Ishikawa (cell line): ENCODE data around the gene AFMID.

Experiments
- CREB1 ChIP-seq: IDR thresholded peaks from 2 replicates; pipeline ENCODE4 v1.6.1; 2012; ENCODE audit warnings: low read depth
- EGR1 ChIP-seq: IDR thresholded peaks from 2 replicates; pipeline ENCODE4 v1.6.1; 2012
- EP300 ChIP-seq: IDR thresholded peaks from 2 replicates; pipeline ENCODE4 v1.6.1; 2012; ENCODE audit warnings: borderline replicate concordance
- FOXM1 ChIP-seq: IDR thresholded peaks from 2 replicates; pipeline ENCODE4 v1.6.1; 2012; ENCODE audit warnings: low read depth, borderline replicate concordance
- NFIC ChIP-seq: IDR thresholded peaks from 2 replicates; pipeline ENCODE4 v1.6.1; 2012
- TAF1 ChIP-seq: IDR thresholded peaks from 2 replicates; pipeline ENCODE4 v1.6.1; 2012; ENCODE audit warnings: low read depth, mild to moderate bottlenecking
- TCF12 ChIP-seq: IDR thresholded peaks from 2 replicates; pipeline ENCODE4 v1.6.1; 2012; ENCODE audit warnings: low read depth
- YY1 ChIP-seq: IDR thresholded peaks from 2 replicates; pipeline ENCODE4 v1.6.1; 2012; ENCODE audit warnings: low read depth
- ZBTB7A ChIP-seq: IDR thresholded peaks from 2 replicates; pipeline ENCODE4 v1.6.1; 2012; ENCODE audit warnings: low read depth
- TF ChIP-seq, protein P1 (sequence below): IDR thresholded peaks from 2 replicates; pipeline ENCODE4 v1.6.1; 2012; ENCODE audit warnings: low read depth, mild to moderate bottlenecking
- TF ChIP-seq, protein P2 (sequence below): IDR thresholded peaks from 2 replicates; pipeline ENCODE4 v1.6.1; 2012

DNA sequence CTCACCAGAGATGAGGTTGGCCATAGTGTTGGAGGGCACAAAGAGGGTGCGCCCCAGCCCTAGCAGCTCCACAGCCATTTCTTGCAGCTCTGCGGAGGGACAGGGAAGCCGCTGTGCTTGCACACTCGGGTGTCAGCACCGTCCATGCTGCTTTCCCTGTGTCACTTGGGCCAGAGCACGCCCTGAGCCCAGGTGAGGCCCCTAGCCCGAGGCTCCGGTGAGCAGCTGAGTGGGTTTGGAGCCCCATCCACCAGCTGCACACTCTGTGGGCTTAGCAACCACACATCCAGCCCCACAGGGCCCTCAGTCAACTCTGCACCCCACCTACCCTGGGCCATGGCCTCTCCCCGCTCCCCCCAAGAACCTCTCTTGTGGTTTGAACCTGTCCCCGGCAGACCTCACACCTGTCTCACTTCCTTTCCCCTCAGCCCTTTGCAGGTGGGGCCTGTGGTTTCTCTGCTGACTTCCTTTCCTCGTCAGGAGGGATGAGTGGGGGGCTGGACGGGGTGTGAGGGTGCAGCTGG is 65.0 kb downstream of the AFMID start:
- no peak for TF ChIP-seq TCF12
- TF ChIP-seq TAF1 = no peak
- no peak for TF ChIP-seq CREB1
- TF ChIP-seq EGR1 = no peak
- no peak for TF ChIP-seq EP300
- no peak for TF ChIP-seq NFIC
- TF ChIP-seq, protein P1, sequence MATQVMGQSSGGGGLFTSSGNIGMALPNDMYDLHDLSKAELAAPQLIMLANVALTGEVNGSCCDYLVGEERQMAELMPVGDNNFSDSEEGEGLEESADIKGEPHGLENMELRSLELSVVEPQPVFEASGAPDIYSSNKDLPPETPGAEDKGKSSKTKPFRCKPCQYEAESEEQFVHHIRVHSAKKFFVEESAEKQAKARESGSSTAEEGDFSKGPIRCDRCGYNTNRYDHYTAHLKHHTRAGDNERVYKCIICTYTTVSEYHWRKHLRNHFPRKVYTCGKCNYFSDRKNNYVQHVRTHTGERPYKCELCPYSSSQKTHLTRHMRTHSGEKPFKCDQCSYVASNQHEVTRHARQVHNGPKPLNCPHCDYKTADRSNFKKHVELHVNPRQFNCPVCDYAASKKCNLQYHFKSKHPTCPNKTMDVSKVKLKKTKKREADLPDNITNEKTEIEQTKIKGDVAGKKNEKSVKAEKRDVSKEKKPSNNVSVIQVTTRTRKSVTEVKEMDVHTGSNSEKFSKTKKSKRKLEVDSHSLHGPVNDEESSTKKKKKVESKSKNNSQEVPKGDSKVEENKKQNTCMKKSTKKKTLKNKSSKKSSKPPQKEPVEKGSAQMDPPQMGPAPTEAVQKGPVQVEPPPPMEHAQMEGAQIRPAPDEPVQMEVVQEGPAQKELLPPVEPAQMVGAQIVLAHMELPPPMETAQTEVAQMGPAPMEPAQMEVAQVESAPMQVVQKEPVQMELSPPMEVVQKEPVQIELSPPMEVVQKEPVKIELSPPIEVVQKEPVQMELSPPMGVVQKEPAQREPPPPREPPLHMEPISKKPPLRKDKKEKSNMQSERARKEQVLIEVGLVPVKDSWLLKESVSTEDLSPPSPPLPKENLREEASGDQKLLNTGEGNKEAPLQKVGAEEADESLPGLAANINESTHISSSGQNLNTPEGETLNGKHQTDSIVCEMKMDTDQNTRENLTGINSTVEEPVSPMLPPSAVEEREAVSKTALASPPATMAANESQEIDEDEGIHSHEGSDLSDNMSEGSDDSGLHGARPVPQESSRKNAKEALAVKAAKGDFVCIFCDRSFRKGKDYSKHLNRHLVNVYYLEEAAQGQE = no peak
- no peak for TF ChIP-seq ZBTB7A
- no peak for TF ChIP-seq YY1
- TF ChIP-seq FOXM1 = no peak
- TF ChIP-seq, protein P2, sequence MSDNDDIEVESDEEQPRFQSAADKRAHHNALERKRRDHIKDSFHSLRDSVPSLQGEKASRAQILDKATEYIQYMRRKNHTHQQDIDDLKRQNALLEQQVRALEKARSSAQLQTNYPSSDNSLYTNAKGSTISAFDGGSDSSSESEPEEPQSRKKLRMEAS = no peak
